T-helper 1 cell treated with Interleukin-12 subunit alpha and Interleukin-12 subunit beta and Interleukin-4 antibody, amounts not matched to agents 30 μg/mL and 1 μg/mL, for 36 hours (primary cell): Measurements from ENCODE around the gene TTC38.
A peak's percentile ranks its signal among the peaks of the same experiment; 100 is the strongest.

Source experiments
- H3K27ac Mint-ChIP-seq: one replicate; pipeline ENCODE4 v1.8.0; 2021; ENCODE audit warnings: mild to moderate bottlenecking, mixed read lengths
- H3K27me3 Mint-ChIP-seq: one replicate; pipeline ENCODE4 v1.8.0; 2021; ENCODE audit warnings: low read depth, mixed read lengths
- H3K36me3 Mint-ChIP-seq: one replicate; pipeline ENCODE4 v1.8.0; 2021; ENCODE audit warnings: low read depth, mixed read lengths
- H3K4me1 Mint-ChIP-seq: one replicate; pipeline ENCODE4 v1.8.0; 2021; ENCODE audit warnings: low read depth, mixed read lengths
- H3K4me3 Mint-ChIP-seq: one replicate; pipeline ENCODE4 v1.8.0; 2021; ENCODE audit warnings: mild to moderate bottlenecking, moderate library complexity, mixed read lengths
- H3K9me3 Mint-ChIP-seq: one replicate; pipeline ENCODE4 v1.8.0; 2021; ENCODE audit warnings: mixed read lengths

Gene TTC38

DNA sequence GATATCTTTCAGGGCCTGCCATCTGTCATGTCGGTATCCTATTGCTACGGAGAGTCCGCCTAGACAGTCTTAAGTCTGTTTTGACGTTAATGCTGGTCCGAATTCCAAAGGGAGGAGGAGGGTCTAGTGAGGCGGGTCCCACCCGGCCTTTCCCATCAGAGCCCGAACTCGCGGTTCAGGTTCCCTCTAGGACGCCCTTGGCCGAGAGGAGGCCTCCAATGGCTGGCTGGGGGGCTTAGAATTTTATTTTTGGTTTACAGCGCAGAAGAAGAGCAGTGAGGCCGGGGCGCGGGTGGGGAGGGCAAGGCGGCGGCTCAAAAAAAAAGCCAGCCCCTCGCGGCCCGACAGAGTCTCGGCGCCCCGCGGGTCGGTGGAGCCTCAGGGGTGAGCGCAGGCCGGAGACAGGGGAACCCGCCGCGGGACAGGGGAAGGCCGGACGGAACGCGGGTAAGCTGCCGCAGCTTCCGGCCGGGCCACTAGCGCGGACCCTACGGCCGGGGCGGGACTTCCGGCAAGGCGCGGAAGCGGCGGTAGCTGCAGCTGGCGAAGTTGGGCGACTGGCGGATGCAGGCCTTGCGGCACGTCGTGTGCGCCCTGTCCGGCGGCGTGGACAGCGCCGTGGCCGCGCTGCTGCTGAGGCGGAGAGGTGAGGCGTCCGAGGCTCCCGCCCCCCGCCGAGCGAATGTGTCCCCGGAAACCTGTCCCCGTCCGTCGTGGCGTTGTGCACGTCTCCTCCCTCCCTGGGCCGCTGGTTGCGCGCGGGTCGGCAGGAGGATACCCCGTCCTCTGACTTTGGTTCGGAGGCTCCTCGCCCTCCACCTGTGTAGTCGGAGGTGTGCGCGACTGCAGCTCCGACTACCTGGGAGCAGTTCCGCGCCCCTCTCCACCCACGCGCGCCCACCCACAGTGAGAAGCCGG lies 67.7 kb downstream of the TTC38 start, which contains the start of gene TRMU:
TSS of gene TRMU (plus strand) at position 514 of the 918 bp plus-strand sequence. CDS start at position 565, 51 bp downstream.
- peak within 1 kb of the TSS; percentile 96 for H3K27ac Mint-ChIP-seq
- peaks cover 46% of the 10 kb centered on the region for H3K36me3 Mint-ChIP-seq
- peaks cover 16% of the 10 kb centered on the region for H3K4me1 Mint-ChIP-seq
- no peaks in the 10 kb centered on the region for H3K9me3 Mint-ChIP-seq
- no peaks in the 10 kb centered on the region for H3K27me3 Mint-ChIP-seq
- H3K4me3 Mint-ChIP-seq: peak within 1 kb of the TSS; percentile 95

- H3K27me3 Mint-ChIP-seq: no peaks in the 10 kb centered on the region
- peaks cover 16% of the 10 kb centered on the region for H3K4me1 Mint-ChIP-seq
- peak overlapping the region; percentile 87 for H3K27ac Mint-ChIP-seq
- peak overlapping the region; percentile 95 for H3K4me3 Mint-ChIP-seq
- H3K9me3 Mint-ChIP-seq: no peaks in the 10 kb centered on the region
- peaks cover 44% of the 10 kb centered on the region for H3K36me3 Mint-ChIP-seq
Measured at GRCh38 chr22:46336119-46337078, 68.6 kb downstream of the TTC38 start.

DNA sequence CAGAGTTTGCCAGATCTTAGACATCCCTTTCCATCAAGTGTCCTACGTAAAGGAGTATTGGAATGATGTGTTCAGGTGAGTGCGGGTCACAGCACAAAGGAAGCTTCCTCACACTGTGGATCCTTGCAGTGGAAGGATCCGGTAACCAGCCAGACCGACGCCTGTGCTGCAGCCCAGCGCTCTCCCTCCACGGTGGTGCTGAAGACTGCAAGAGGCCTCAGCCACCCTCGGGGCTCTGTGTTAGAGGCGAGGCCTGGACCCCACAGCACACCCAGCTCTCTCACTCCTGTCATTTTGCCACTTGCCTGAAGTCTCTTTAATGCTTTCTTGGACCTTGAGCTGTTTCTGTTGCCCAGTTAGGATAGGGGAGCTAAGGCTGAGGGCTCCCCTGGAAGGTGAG lies 70.1 kb downstream of the TTC38 start:
- Mint-ChIP-seq H3K27me3 (no peaks in the 10 kb centered on the region), H3K4me3 (no peak overlapping the region), H3K36me3 (peaks cover 50% of the 10 kb centered on the region), H3K27ac (no peak overlapping the region), H3K9me3 (no peaks in the 10 kb centered on the region), H3K4me1 (peaks cover 16% of the 10 kb centered on the region)

- Mint-ChIP-seq H3K27ac (no peak overlapping the region), H3K27me3 (no peaks in the 10 kb centered on the region), H3K4me1 (peaks cover 16% of the 10 kb centered on the region), H3K9me3 (no peaks in the 10 kb centered on the region), H3K36me3 (peaks cover 42% of the 10 kb centered on the region), H3K4me3 (no peak overlapping the region)
Measured at GRCh38 chr22:46338636-46339035, 70.8 kb downstream of the TTC38 start.

GRCh38 chr22:46339956-46340355 lies 72.1 kb downstream of the TTC38 start:
- no peak overlapping the region for H3K4me3 Mint-ChIP-seq
- H3K27ac Mint-ChIP-seq: no peak overlapping the region
- no peaks in the 10 kb centered on the region for H3K27me3 Mint-ChIP-seq
- H3K36me3 Mint-ChIP-seq: peaks cover 43% of the 10 kb centered on the region
- H3K9me3 Mint-ChIP-seq: no peaks in the 10 kb centered on the region
- peaks cover 16% of the 10 kb centered on the region for H3K4me1 Mint-ChIP-seq

GRCh38 chr22:46340676-46341075 lies 72.9 kb downstream of the TTC38 start:
- no peak overlapping the region for H3K27ac Mint-ChIP-seq
- no peak overlapping the region for H3K4me3 Mint-ChIP-seq
- peaks cover 43% of the 10 kb centered on the region for H3K36me3 Mint-ChIP-seq
- H3K27me3 Mint-ChIP-seq: no peaks in the 10 kb centered on the region
- peaks cover 14% of the 10 kb centered on the region for H3K4me1 Mint-ChIP-seq
- H3K9me3 Mint-ChIP-seq: no peaks in the 10 kb centered on the region
